ENCODE data around the gene CD320.

Gene CD320

GRCh38 chr19:8252922-8253589 is 55.1 kb downstream of the CD320 start:
- peak; percentile 44 to 67 for DNase-seq

Data from hippocampal formation (tissue), 2 donors.